ENCODE data around the gene MPRIP.

Gene MPRIP

DNA sequence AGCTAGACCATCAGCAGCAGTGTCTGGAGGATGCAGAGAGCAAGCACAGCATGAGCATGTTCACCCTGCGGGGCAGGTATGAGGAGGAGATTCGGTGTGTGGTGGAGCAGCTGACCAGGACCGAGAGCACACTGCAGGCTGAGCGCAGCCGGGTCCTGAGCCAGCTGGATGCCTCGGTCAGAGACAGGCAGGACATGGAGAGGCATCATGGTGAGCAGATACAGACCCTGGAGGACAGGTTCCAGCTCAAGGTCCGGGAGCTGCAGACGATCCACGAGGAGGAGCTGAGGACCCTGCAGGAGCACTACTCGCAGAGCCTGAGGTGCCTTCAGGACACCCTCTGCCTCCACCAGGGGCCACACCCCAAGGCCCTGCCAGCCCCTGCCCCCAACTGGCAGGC, 125.1 kb downstream of the MPRIP start:
- peaks cover 65 to 79% of the 10 kb centered on the region in 2 donors for H3K36me3 ChIP-seq (ENCODE audit: control insufficient read depth in 2 of 2, insufficient read depth in 2 of 2, low read length in 2 of 2)
- no peak overlapping the region for H3K27ac ChIP-seq (ENCODE audit: low read depth in 2 of 2, low read length in 2 of 2)
- H3K4me3 ChIP-seq (ENCODE audit: low read length in 2 of 2): no peak overlapping the region

DNA sequence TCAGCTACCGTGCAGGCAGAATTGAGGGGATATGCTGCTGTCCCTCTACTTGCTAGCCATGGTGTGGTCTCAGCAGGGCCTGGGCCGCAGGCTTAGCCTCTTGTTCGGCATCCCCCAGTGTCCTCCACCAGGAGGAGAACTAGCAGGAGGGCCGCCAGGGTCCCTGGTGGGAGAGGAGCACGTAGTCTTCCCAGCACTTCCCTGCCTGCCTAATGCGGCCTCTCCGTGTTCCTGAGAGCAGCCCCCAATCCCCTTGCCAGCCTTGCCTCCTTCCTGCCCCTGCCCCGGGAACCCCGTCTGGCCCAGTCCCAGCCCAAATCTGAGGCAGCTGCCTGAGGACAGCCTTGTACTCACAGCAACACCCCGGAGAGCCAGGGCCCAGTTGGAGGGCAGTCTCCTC, 125.7 kb downstream of the MPRIP start:
- H3K9ac ChIP-seq (ENCODE audit: low read depth in 1 of 2, low read length in 2 of 2): no peak overlapping the region
- H3K9me3 ChIP-seq (ENCODE audit: control insufficient read depth in 2 of 2, low read length in 2 of 2): no peaks in the 10 kb centered on the region
- H3K4me1 ChIP-seq (ENCODE audit: control insufficient read depth in 2 of 2, insufficient read depth in 2 of 2, low read length in 2 of 2): no peaks in the 10 kb centered on the region
- no peak overlapping the region for H3K27ac ChIP-seq (ENCODE audit: low read depth in 2 of 2, low read length in 2 of 2)
- H3K4me3 ChIP-seq (ENCODE audit: low read length in 2 of 2): no peak overlapping the region
- no peaks in the 10 kb centered on the region for H3K27me3 ChIP-seq (ENCODE audit: control insufficient read depth in 2 of 2, insufficient read depth in 2 of 2, low read length in 2 of 2)
- H3K36me3 ChIP-seq (ENCODE audit: control insufficient read depth in 2 of 2, insufficient read depth in 2 of 2, low read length in 2 of 2): peaks cover 64 to 78% of the 10 kb centered on the region in 2 donors

More for the DNA sequence above, 125.1 kb downstream of the MPRIP start:
- H3K9me3 ChIP-seq (ENCODE audit: control insufficient read depth in 2 of 2, low read length in 2 of 2): no peaks in the 10 kb centered on the region
- H3K9ac ChIP-seq (ENCODE audit: low read depth in 1 of 2, low read length in 2 of 2): no peak overlapping the region
- H3K4me1 ChIP-seq (ENCODE audit: control insufficient read depth in 2 of 2, insufficient read depth in 2 of 2, low read length in 2 of 2): no peaks in the 10 kb centered on the region
- no peaks in the 10 kb centered on the region for H3K27me3 ChIP-seq (ENCODE audit: control insufficient read depth in 2 of 2, insufficient read depth in 2 of 2, low read length in 2 of 2)

DNA sequence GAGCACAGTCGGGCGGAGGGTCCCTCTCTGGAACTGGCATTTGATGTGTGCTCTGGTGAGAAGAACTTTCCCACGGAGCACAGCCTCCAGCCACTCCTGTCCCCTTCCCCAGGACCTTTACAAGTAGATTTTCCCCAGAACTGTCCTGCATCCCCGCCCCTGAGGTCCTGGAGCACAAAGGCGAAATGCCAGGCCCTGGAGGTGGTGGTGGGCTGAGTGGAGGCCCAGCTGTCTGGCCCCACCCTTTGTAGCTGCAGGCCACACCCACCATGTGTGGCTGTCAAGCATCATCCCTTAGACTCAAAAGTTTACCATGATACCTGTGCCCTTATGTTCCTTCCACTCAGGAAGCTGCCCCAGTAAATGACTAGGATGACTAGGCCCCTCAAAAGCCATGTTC, 126.1 kb downstream of the MPRIP start:
- Histone ChIP-seq H3K27me3 (ENCODE audit: control insufficient read depth in 2 of 2, insufficient read depth in 2 of 2, low read length in 2 of 2) (no peaks in the 10 kb centered on the region), H3K36me3 (ENCODE audit: control insufficient read depth in 2 of 2, insufficient read depth in 2 of 2, low read length in 2 of 2) (peaks cover 66 to 76% of the 10 kb centered on the region in 2 donors), H3K9me3 (ENCODE audit: control insufficient read depth in 2 of 2, low read length in 2 of 2) (no peaks in the 10 kb centered on the region), H3K4me3 (ENCODE audit: low read length in 2 of 2) (no peak overlapping the region), H3K9ac (ENCODE audit: low read depth in 1 of 2, low read length in 2 of 2) (no peak overlapping the region), H3K4me1 (ENCODE audit: control insufficient read depth in 2 of 2, insufficient read depth in 2 of 2, low read length in 2 of 2) (no peaks in the 10 kb centered on the region), H3K27ac (ENCODE audit: low read depth in 2 of 2, low read length in 2 of 2) (no peak overlapping the region)

DNA sequence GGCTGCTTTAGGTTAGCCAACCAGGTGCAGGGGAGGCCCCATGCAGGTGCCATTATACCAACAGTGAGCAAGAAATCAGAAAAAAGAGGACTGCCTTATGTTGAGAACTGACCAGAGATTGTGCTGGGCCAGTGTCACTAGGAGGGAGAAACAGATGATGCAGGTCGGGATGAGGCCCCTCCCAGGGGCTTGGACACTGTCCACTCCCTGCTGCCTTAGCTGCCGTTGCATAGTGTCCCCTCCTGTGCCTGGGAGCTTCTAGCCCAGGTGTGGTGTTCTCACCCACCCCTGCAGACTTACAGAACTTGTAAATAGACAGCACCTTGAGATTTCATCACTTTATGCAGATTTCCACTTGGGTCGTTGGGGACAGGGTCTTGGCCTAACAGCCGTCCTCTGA, 127.1 kb downstream of the MPRIP start:
- H3K36me3 ChIP-seq (ENCODE audit: control insufficient read depth in 2 of 2, insufficient read depth in 2 of 2, low read length in 2 of 2): peaks cover 69 to 79% of the 10 kb centered on the region in 2 donors
- no peaks in the 10 kb centered on the region for H3K27me3 ChIP-seq (ENCODE audit: control insufficient read depth in 2 of 2, insufficient read depth in 2 of 2, low read length in 2 of 2)
- no peak overlapping the region for H3K27ac ChIP-seq (ENCODE audit: low read depth in 2 of 2, low read length in 2 of 2)
- no peaks in the 10 kb centered on the region for H3K4me1 ChIP-seq (ENCODE audit: control insufficient read depth in 2 of 2, insufficient read depth in 2 of 2, low read length in 2 of 2)
- H3K4me3 ChIP-seq (ENCODE audit: low read length in 2 of 2): no peak overlapping the region
- H3K9ac ChIP-seq (ENCODE audit: low read depth in 1 of 2, low read length in 2 of 2): no peak overlapping the region
- no peaks in the 10 kb centered on the region for H3K9me3 ChIP-seq (ENCODE audit: control insufficient read depth in 2 of 2, low read length in 2 of 2)

- Histone ChIP-seq H3K9ac (ENCODE audit: low read depth in 1 of 2, low read length in 2 of 2) (no peak overlapping the region), H3K4me1 (ENCODE audit: control insufficient read depth in 2 of 2, insufficient read depth in 2 of 2, low read length in 2 of 2) (no peaks in the 10 kb centered on the region), H3K9me3 (ENCODE audit: control insufficient read depth in 2 of 2, low read length in 2 of 2) (no peaks in the 10 kb centered on the region), H3K27me3 (ENCODE audit: control insufficient read depth in 2 of 2, insufficient read depth in 2 of 2, low read length in 2 of 2) (no peaks in the 10 kb centered on the region), H3K36me3 (ENCODE audit: control insufficient read depth in 2 of 2, insufficient read depth in 2 of 2, low read length in 2 of 2) (peaks cover 67 to 78% of the 10 kb centered on the region in 2 donors), H3K4me3 (ENCODE audit: low read length in 2 of 2) (no peak overlapping the region), H3K27ac (ENCODE audit: low read depth in 2 of 2, low read length in 2 of 2) (no peak overlapping the region)
Measured at GRCh38 chr17:17170346-17170985, 128.2 kb downstream of the MPRIP start.

DNA sequence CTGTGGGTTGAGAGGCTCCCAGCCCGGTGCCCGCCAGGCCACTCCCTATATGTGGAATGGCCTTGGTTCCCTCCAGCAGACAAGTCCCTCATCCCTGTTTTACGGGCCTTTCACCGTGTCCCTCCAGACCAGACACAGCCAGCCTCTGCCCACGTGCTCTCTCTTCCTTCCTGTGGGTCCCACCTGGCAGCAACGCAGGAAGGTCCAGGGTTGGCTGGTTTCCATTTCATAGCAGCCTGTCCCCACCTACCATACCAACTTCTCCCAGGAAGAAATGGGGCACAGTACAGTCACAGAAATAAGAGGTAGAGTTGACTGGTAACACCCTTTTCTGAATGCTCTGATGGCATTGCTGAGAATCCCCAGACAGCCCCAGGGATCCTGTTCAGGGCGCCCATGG, 128.9 kb downstream of the MPRIP start:
- H3K9me3 ChIP-seq (ENCODE audit: control insufficient read depth in 2 of 2, low read length in 2 of 2): no peaks in the 10 kb centered on the region
- H3K27me3 ChIP-seq (ENCODE audit: control insufficient read depth in 2 of 2, insufficient read depth in 2 of 2, low read length in 2 of 2): no peaks in the 10 kb centered on the region
- H3K9ac ChIP-seq (ENCODE audit: low read depth in 1 of 2, low read length in 2 of 2): no peak overlapping the region
- H3K4me3 ChIP-seq (ENCODE audit: low read length in 2 of 2): no peak overlapping the region
- no peak overlapping the region for H3K27ac ChIP-seq (ENCODE audit: low read depth in 2 of 2, low read length in 2 of 2)
- H3K36me3 ChIP-seq (ENCODE audit: control insufficient read depth in 2 of 2, insufficient read depth in 2 of 2, low read length in 2 of 2): peaks cover 69 to 78% of the 10 kb centered on the region in 2 donors
- H3K4me1 ChIP-seq (ENCODE audit: control insufficient read depth in 2 of 2, insufficient read depth in 2 of 2, low read length in 2 of 2): no peaks in the 10 kb centered on the region

- Histone ChIP-seq H3K9ac (ENCODE audit: low read depth in 1 of 2, low read length in 2 of 2) (no peak overlapping the region), H3K4me3 (ENCODE audit: low read length in 2 of 2) (no peak overlapping the region), H3K9me3 (ENCODE audit: control insufficient read depth in 2 of 2, low read length in 2 of 2) (no peaks in the 10 kb centered on the region), H3K4me1 (ENCODE audit: control insufficient read depth in 2 of 2, insufficient read depth in 2 of 2, low read length in 2 of 2) (no peaks in the 10 kb centered on the region), H3K27me3 (ENCODE audit: control insufficient read depth in 2 of 2, insufficient read depth in 2 of 2, low read length in 2 of 2) (no peaks in the 10 kb centered on the region), H3K27ac (ENCODE audit: low read depth in 2 of 2, low read length in 2 of 2) (no peak overlapping the region), H3K36me3 (ENCODE audit: control insufficient read depth in 2 of 2, insufficient read depth in 2 of 2, low read length in 2 of 2) (peaks cover 70 to 78% of the 10 kb centered on the region in 2 donors)
Measured at GRCh38 chr17:17172001-17172939, 130.0 kb downstream of the MPRIP start.

DNA sequence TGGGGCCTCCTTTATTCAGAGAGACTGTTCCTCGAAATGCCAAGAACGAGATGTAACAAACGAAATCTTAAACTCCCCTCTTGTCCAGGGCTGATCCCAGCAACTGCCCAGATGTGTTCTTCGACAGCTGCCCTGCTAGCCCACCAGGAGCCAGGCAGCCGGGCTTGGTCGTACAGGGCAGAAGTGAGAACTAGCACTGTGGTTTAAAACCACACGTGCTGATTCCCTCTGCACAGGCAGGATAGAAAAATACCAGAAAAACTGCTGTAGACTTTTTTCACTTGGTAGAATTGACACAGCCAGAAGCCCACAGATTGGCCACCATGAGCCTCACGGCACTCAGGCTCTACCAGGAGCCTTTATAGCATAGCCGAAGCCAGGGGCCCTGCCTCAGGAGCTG, 130.7 kb downstream of the MPRIP start:
- H3K4me1 ChIP-seq (ENCODE audit: control insufficient read depth in 2 of 2, insufficient read depth in 2 of 2, low read length in 2 of 2): no peaks in the 10 kb centered on the region
- no peaks in the 10 kb centered on the region for H3K27me3 ChIP-seq (ENCODE audit: control insufficient read depth in 2 of 2, insufficient read depth in 2 of 2, low read length in 2 of 2)
- H3K4me3 ChIP-seq (ENCODE audit: low read length in 2 of 2): no peak overlapping the region
- peaks cover 74 to 79% of the 10 kb centered on the region in 2 donors for H3K36me3 ChIP-seq (ENCODE audit: control insufficient read depth in 2 of 2, insufficient read depth in 2 of 2, low read length in 2 of 2)
- H3K27ac ChIP-seq (ENCODE audit: low read depth in 2 of 2, low read length in 2 of 2): no peak overlapping the region
- no peaks in the 10 kb centered on the region for H3K9me3 ChIP-seq (ENCODE audit: control insufficient read depth in 2 of 2, low read length in 2 of 2)
- H3K9ac ChIP-seq (ENCODE audit: low read depth in 1 of 2, low read length in 2 of 2): no peak overlapping the region

DNA sequence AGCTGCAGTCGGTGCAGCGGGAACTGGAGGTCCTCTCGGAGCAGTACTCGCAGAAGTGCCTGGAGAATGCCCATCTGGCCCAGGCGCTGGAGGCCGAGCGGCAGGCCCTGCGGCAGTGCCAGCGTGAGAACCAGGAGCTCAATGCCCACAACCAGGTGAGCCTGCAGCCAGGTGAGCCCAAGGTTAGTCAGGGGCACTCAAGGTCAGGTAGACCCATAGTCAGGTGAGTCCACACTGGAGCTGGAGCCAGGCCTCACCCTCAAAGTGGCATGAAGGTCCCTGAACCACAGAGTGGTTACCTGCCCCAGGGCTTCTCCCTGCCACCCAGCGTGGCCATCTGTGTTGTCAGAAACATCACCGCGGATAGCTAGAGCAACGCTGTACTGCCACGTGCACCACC, 131.7 kb downstream of the MPRIP start:
- H3K9ac ChIP-seq (ENCODE audit: low read depth in 1 of 2, low read length in 2 of 2): no peak overlapping the region
- H3K36me3 ChIP-seq (ENCODE audit: control insufficient read depth in 2 of 2, insufficient read depth in 2 of 2, low read length in 2 of 2): peaks cover 76 to 78% of the 10 kb centered on the region in 2 donors
- no peaks in the 10 kb centered on the region for H3K9me3 ChIP-seq (ENCODE audit: control insufficient read depth in 2 of 2, low read length in 2 of 2)
- no peak overlapping the region for H3K27ac ChIP-seq (ENCODE audit: low read depth in 2 of 2, low read length in 2 of 2)
- no peak overlapping the region for H3K4me3 ChIP-seq (ENCODE audit: low read length in 2 of 2)
- H3K4me1 ChIP-seq (ENCODE audit: control insufficient read depth in 2 of 2, insufficient read depth in 2 of 2, low read length in 2 of 2): no peaks in the 10 kb centered on the region
- no peaks in the 10 kb centered on the region for H3K27me3 ChIP-seq (ENCODE audit: control insufficient read depth in 2 of 2, insufficient read depth in 2 of 2, low read length in 2 of 2)

DNA sequence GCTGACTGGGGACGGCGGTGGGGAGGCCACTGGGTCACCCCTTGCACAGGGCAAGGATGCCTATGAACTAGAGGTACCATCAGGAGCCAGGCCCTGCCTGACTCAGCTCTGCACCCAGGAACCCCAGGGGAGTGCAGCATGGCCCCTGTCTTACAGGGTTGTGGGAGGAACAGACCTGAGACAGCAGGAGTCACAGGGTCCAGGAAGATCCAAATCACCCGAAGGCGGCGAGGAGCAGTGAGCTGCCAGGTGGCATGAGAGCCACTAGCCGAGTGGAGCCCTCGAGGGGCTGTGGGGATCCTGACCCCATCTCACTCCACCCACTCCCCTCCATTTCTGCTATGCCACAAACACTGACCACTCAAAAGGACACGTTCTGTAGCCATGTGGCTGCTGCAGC, 133.1 kb downstream of the MPRIP start:
- Histone ChIP-seq H3K9ac (ENCODE audit: low read depth in 1 of 2, low read length in 2 of 2) (no peak overlapping the region), H3K27me3 (ENCODE audit: control insufficient read depth in 2 of 2, insufficient read depth in 2 of 2, low read length in 2 of 2) (no peaks in the 10 kb centered on the region), H3K36me3 (ENCODE audit: control insufficient read depth in 2 of 2, insufficient read depth in 2 of 2, low read length in 2 of 2) (peaks cover 77 to 85% of the 10 kb centered on the region in 2 donors), H3K9me3 (ENCODE audit: control insufficient read depth in 2 of 2, low read length in 2 of 2) (no peaks in the 10 kb centered on the region), H3K4me3 (ENCODE audit: low read length in 2 of 2) (no peak overlapping the region), H3K27ac (ENCODE audit: low read depth in 2 of 2, low read length in 2 of 2) (no peak overlapping the region), H3K4me1 (ENCODE audit: control insufficient read depth in 2 of 2, insufficient read depth in 2 of 2, low read length in 2 of 2) (no peaks in the 10 kb centered on the region)

Measured in mucosa of rectum (tissue), 2 donors.